ENCODE results near the gene AP4S1.

AP4S1 gene

GRCh38 chr14:31069343-31069742, 43.9 kb downstream of the AP4S1 start:
- ChIA-PET CTCF (interaction anchor here (0.5 to 0.8 kb wide), 3 partner anchors 12 to 26 kb away, joined by 3 read pairs; no protein-coding TSS in a partner anchor), POLR2A (no interaction called here)

GRCh38 chr14:31070431-31070830, 45.0 kb downstream of the AP4S1 start:
- H3K9me3 ChIP-seq (ENCODE audit: control insufficient read depth, insufficient read depth, low read depth, low read length), result no peaks in the 10 kb centered on the region
- H3K4me3 ChIP-seq (ENCODE audit: low read depth, low read length), result no peak overlapping the region
- H3K27ac ChIP-seq (ENCODE audit: extremely low read depth, low read depth, low read length), result no peak overlapping the region
- ChIA-PET POLR2A (no interaction called here), CTCF (no interaction called here)
- no peaks in the 10 kb centered on the region for H3K4me1 ChIP-seq (ENCODE audit: control insufficient read depth, insufficient read depth, low read length)
- TF ChIP-seq ZNF2 (tag by site-specific recombination; IDR thresholded peaks at IDR 0.05) (no peak), ZNF624 (tag by site-specific recombination; IDR thresholded peaks at IDR 0.05) (no peak), MEIS1 (CRISPR knock-in tag; IDR thresholded peaks at IDR 0.05; ENCODE audit: borderline replicate concordance) (no peak), ZNF174 (tag by site-specific recombination; IDR thresholded peaks at IDR 0.05) (no peak), ZSCAN4 (tag by site-specific recombination; IDR thresholded peaks at IDR 0.05) (no peak), ZNF404 (tag by site-specific recombination; IDR thresholded peaks at IDR 0.05) (no peak), GLIS2 (tag by site-specific recombination; IDR thresholded peaks at IDR 0.05) (no peak), ZNF843 (tag by site-specific recombination; IDR thresholded peaks at IDR 0.05) (no peak)
- peaks cover 0 to 3% of the 10 kb centered on the region in 2 experiments; a peak in 1 of 3 replicates for H3K36me3 ChIP-seq (ENCODE audit: control insufficient read depth in 2 of 2, insufficient read depth in 1 of 2, low read length in 2 of 2)

More at GRCh38 chr14:31069343-31069742, 43.9 kb downstream of the AP4S1 start:
- H3K9me3 ChIP-seq (ENCODE audit: control insufficient read depth, insufficient read depth, low read depth, low read length), result no peaks in the 10 kb centered on the region
- no peak overlapping the region for H3K4me3 ChIP-seq (ENCODE audit: low read depth, low read length)
- no peak for TF ChIP-seq ZNF555 (tag by site-specific recombination; conservative IDR thresholded peaks at IDR 0.05)
- TF ChIP-seq YY1 (tag by site-specific recombination; IDR thresholded peaks at IDR 0.05), result no peak
- TF ChIP-seq INSM2 (tag by site-specific recombination; IDR thresholded peaks at IDR 0.05), result no peak
- H3K4me1 ChIP-seq (ENCODE audit: control insufficient read depth, insufficient read depth, low read length), result no peaks in the 10 kb centered on the region
- H3K27ac ChIP-seq (ENCODE audit: extremely low read depth, low read depth, low read length), result no peak overlapping the region
- H3K36me3 ChIP-seq (ENCODE audit: control insufficient read depth in 2 of 2, insufficient read depth in 1 of 2, low read length in 2 of 2), result peaks cover 0 to 3% of the 10 kb centered on the region in 2 experiments; a peak in 1 of 3 replicates

- ChIA-PET POLR2A (no interaction called here), CTCF (no interaction called here)
- TF ChIP-seq ZBTB7A (tag by site-specific recombination; IDR thresholded peaks at IDR 0.05; ENCODE audit: low read depth), result no peak
- no peak overlapping the region for H3K27ac ChIP-seq (ENCODE audit: extremely low read depth, low read depth, low read length)
- H3K4me3 ChIP-seq (ENCODE audit: low read depth, low read length), result no peak overlapping the region
- peaks cover 0 to 3% of the 10 kb centered on the region in 2 experiments; a peak in 1 of 3 replicates for H3K36me3 ChIP-seq (ENCODE audit: control insufficient read depth in 2 of 2, insufficient read depth in 1 of 2, low read length in 2 of 2)
- H3K9me3 ChIP-seq (ENCODE audit: control insufficient read depth, insufficient read depth, low read depth, low read length), result no peaks in the 10 kb centered on the region
- H3K4me1 ChIP-seq (ENCODE audit: control insufficient read depth, insufficient read depth, low read length), result no peaks in the 10 kb centered on the region
Measured at GRCh38 chr14:31071151-31071550, 45.7 kb downstream of the AP4S1 start.

- no peak overlapping the region for H3K4me3 ChIP-seq (ENCODE audit: low read depth, low read length)
- H3K36me3 ChIP-seq (ENCODE audit: control insufficient read depth in 2 of 2, insufficient read depth in 1 of 2, low read length in 2 of 2), result no peaks in the 10 kb centered on the region; a peak in 1 of 3 replicates
- TF ChIP-seq ZNF518A (tag by site-specific recombination; conservative IDR thresholded peaks at IDR 0.05; ENCODE audit: low read depth) (no peak), ZNF677 (tag by site-specific recombination; IDR thresholded peaks at IDR 0.05) (no peak), ZNF146 (tag by site-specific recombination; IDR thresholded peaks at IDR 0.05) (peak; percentile 94), KLF8 (tag by site-specific recombination; IDR thresholded peaks at IDR 0.05) (no peak), ZNF670 (tag by site-specific recombination; IDR thresholded peaks at IDR 0.05; ENCODE audit: low read depth) (no peak), ZNF394 (tag by site-specific recombination; IDR thresholded peaks at IDR 0.05; ENCODE audit: borderline replicate concordance) (no peak), ZNF580 (tag by site-specific recombination; IDR thresholded peaks at IDR 0.05) (0 out of 2 replicates have a peak, but pooled peaks have one; percentile 23), ZNF112 (tag by site-specific recombination; IDR thresholded peaks at IDR 0.05) (no peak)
- H3K9me3 ChIP-seq (ENCODE audit: control insufficient read depth, insufficient read depth, low read depth, low read length), result no peaks in the 10 kb centered on the region
- POLR2A ChIA-PET, result no interaction called here
- no peak overlapping the region for H3K27ac ChIP-seq (ENCODE audit: extremely low read depth, low read depth, low read length)
- CTCF ChIA-PET, result interaction anchor here (0.6 kb wide), 1 partner anchor 90 kb away, joined by 3 read pairs; no protein-coding TSS in a partner anchor
- H3K4me1 ChIP-seq (ENCODE audit: control insufficient read depth, insufficient read depth, low read length), result peaks cover 2% of the 10 kb centered on the region; the same call in 1 of the 2 replicates
Measured at GRCh38 chr14:31075144-31075543, 49.7 kb downstream of the AP4S1 start.

Measured in HEK293 (cell line).